ENCODE data around the gene EPHA2.
"Not testable (repeated sequence)": the region's sequence is repeated elsewhere in the genome, so short reads cannot be mapped to it uniquely, and the experiment has no call there.

Gene EPHA2

DNA sequence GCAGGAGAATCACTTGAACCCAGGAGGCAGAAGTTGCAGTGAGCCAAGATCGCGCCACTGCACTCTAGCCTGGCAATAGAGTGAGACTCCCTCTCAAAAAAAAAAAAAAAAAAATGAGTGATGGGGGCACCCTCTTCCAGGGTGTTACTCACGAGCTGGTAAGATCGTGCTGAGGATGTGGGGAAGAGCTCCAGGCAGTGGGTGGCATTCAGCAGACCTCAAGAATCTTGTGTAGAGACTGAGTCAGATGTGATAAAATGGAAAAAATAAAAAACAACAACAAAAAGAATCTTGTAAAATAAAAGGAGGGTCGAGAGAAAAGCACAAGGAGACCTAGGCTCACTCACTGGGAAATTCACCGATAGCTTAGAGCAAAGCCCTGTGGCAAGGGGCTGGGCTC, 38.5 kb downstream of the EPHA2 start:
- no peak for DNase-seq

DNA sequence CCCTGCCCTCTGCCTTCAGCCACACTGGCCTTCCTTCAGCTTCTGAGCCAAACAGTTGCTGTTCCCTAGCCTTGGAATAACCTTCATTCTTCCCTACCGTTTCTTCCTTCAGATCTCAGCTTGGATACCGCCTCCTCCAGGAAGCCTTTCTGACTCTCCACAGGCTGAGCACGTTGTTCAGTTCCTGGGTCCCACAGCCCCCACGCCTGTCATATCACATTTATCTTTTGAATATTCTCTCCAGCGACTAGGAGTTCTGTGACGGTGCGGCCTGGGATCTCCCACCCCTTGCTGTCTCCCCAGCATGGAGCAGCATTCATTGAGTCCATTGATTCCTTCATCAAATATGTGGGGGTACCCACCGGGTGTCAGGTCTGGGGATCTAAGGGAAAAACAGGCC, 39.2 kb downstream of the EPHA2 start:
- no peak for DNase-seq

DNA sequence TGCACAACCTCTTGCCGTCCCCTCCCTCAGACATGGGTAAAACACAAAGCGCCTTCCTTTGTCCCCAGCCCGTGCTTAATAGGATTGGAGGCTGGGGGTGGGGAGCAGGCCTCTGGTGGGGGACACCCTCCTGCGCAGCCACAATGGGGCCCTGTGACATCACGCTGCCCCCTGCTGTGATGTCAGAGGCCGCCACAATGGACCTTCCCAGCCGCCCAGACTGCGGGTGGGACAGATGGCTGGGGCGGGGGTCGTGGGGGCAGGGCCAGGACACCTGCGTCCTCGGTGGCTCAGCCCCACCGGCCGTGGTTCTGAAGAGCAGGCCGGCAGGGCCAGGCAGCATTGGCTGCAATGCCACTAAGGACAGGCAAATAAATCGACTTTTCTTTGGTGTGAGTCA, 39.9 kb downstream of the EPHA2 start:
- DNase-seq: no peak

DNA sequence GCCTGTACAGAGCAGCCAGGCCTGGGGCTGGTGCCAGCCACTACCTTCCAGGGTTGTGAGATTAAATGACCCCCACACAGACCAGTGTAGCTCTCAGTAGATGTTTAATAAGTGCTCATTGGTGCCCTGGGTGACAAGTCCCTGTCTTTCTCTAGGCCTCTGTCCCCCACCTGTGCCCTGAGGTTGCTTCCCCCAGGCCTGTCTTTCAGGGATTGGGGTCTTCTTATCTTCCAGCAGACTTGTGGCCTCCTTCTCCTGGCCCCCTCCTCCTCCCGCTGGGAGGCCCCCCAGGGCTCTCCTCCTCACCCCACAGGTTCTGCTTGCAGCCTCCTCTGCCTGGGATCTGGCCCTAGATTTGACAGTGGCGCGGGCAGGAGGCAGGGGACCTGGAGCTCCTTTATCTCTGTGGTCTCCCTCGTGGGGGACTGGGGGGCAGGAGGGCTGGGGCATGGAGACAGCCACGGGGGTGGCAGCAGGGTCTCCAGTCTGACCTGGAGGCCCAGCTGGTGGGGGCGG, 40.3 kb downstream of the EPHA2 start:
- no peak for DNase-seq

DNA sequence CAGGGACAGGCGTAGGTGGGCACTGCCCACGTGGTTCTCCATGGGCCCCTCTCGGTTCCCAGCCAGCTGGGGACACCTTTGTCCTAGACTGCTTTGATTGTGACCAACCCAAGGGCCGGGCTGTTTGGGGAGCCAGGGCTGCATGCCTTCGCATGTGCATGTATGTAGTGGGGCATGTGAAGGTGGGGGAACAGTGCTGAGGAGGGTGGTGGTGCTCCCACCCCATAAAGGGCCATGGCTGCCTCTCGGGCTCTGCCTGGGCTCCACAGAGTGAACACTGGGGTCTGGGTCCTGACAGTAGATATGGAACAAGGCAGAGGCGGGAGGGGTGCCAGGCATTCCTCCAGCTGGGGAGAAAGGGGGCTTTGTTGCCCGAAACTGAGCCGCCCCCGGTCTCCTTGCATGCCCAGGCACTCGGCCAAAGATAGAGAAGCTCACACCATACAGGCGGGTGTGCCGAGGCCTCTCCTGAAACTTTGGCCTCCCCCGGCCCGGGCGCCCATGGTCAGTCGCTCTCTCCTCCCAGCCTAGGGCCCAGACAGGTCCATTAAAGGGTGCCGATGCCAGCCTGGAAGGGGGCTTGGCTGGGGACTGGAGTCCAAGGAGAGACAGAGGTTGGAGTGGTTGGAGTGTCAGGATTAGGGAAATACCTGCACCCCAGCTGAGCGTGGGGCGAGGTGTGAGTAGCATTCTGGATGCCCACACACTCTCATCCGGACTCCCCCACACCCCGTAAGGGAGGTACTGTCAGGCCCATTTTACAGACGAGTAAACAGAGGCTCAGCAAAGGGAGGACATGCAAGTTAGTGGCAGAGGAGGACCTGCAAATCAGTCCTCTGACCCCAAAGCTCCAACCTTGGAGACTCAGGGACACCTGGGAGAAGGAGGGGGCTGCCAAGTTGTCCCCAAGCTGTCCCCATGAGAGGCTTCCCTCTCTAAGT, 41.1 kb downstream of the EPHA2 start:
- no peak for DNase-seq

DNA sequence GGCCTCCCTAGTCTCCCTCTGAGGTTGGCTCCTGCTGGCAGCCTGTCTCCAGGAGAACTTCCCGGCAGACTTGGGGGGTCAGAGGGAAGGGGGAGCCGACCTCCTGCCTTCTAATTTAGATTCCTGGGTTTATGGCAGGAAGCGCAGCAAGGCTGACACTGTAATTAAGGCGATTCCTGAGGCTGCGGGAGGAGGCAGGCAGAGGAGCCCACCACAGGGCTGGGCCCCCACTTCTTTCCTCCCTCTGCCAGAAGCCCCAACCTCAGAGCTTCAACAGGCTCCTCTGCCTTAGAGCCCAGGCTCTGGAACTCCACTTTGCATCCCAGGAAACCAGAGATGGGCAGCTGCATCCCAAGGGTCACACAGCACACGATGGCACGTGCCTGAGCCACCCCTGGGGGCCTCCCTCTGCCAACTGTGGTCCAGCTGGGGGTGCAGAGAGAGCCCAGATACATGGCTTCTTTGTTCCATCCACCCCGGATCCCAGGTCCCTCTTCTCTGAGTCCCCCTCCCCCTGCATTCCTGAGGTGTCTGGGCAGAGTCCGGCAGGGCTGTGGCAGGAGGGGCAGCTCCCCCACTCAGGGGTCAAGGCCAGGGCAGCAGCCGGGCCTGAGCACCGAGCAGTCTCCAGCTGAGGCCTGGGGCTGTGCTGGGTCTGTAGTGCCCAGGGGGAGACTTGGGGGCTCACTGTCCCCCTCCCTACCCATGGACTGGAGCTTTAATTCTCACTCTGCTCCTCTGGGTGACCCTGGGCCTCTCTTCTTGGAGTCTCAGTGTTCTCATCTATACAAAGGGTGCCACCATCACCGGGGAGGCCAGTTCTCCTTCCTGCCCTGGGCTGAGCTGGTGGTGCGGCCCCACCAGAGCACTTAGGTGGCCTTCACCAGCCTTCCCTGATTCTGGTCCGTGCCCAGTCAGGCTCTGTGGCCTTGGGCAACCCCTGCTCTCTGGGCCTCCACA, 43.0 kb downstream of the EPHA2 start:
- no peak for DNase-seq

DNA sequence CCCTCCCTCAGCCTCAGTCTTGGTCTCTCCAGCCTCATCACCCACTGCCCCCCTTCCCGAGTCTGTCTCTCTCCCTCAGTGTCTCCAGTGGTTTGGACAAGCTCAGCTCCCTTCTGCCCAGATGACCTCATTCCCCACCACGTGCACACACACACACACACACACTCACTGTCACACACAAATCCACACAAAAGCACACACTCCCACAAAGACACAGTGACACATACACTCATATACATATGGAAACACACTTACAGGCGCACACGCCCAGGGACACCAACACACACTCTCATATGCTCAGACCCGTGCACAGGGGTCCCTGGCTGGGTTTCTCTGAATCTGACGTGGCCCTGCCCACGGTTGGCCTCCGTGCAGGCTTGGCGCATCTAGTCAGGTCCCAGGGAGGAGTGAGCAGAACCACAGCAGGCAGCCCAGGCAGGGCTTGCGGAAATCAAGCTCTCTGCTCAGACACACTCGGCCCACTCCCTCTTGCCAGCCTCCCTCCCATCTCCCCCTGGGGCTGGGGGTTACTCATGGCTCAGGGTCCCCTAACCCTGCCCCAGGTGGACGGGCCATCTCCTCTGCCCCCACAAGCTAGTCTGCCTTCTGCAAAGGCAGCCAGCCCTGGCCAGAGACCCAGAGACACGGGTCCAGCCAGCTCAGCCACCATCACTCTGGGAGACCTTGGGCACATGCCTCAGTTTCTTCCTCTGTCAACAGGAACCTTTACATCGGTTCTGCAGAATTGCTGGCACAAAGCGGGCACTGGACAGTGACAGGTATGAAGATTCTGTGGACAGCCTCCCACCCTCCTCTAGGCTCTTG, 43.9 kb downstream of the EPHA2 start:
- no peak for DNase-seq

DNA sequence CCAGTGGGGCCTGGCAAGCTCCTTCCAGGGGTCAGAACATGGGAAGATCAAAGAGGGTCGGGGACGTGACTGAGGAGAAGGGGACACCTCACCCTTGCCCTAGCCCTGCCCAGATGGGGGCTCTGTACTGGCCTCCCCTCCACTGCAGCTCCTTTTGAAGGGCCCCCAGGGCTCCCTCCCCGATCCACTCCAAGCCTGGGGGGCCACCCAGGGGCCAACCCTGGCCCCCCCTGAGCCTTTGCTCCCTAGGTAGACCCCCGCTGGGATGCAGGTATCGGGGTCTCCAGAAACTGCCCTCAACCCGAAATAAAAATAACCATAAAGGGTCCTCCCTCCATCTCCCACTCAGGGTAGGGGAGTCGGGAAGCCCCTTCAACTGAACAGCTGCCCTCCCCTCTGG, 45.0 kb downstream of the EPHA2 start:
- no peak for DNase-seq

DNA sequence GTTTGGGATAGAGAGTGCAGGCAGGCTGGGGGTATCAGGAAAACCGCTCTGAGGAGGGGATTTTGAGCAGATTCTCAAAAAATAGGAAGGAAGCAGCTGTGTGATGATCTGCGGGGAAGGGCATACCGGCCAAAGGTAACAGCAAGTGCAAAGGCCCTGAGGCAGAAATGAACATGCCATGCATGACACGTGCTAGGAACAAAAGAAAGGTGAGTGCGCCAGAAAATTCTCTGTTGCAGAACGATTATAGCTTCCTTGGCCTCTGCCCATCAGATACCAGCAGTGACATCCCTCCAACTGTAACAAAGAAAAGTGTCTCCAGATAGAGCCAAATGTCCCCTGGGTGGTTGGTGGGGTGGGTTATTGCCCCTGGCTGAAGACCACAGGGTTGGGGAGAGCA, 45.4 kb downstream of the EPHA2 start:
- DNase-seq: no peak

DNA sequence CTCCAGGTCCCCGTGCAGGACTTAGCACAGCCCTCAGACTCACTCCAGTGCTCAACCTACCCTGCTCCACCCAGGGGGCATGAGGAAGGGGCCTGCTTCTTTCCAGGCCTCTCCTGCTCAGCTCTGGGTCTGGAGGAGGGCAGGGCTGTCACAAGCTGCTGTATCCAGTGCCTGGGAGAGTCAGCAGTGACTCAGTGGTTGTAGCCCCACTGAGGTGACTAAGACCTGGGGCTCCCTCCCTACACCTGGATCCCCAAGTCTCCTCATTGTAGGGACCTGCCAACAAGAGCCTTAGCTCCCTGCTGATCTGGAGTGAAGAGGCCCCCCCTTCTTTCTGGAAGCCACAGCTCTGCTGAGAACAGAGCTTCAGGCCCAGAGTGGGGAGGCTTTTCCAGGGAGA, 46.3 kb downstream of the EPHA2 start:
- DNase-seq: no peak

DNA sequence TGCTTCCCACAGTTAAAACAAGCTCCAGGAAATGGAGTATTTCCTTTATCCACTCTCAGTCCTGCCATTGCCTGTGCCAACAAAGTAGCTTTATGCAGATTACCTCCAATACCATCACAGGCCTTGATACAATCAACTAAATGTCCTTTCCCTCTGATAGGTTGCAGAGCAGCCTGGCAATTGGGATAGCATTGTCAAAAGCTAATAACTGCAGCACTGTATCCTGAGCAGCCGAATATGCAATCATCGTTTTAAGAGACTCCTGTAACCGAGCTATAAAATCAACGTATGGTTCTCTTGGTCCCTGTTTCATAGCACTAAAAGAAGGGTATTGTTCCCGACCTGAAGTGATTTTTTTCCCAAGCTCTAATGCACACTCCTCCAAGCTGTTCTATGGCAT, 48.8 kb downstream of the EPHA2 start:
- not testable (repeated sequence) for DNase-seq

DNA sequence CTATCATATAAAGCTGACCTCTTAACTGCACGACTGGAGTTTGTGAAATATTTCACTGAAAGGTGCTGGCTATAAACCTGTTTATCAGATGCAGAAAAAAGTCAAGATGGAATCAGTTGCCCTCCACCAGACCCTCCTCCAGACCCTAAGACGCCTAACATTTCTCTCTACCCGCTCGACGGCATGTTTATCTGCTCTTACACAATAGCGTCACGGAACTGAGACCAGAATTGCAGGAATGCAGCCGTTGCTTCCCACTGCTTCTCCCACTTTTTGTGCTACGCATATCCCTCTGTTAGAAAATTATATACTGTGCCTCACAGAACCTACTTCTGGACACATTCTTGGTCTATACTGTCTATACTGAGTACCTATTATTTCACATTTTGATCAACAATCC, 54.2 kb downstream of the EPHA2 start:
- DNase-seq: no peak

DNA sequence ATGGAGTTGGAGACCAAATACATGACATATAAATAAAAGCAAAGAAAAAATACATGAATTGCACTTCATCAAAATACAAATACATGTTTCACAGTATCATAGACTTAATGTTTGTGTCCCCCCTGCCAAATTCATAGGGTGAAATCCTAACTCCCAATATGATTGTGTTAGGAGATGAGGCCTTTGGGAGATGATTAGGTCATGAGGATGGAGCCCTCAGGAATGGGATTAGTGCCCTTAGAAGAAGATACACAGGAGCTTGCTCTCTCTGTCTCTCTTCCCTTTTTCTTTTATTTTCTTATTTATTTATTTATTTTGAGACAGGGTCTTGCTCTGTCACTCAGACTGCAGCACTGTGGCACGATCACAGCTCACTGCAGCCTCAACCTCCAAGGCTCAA, 56.5 kb downstream of the EPHA2 start:
- no peak for DNase-seq

DNA sequence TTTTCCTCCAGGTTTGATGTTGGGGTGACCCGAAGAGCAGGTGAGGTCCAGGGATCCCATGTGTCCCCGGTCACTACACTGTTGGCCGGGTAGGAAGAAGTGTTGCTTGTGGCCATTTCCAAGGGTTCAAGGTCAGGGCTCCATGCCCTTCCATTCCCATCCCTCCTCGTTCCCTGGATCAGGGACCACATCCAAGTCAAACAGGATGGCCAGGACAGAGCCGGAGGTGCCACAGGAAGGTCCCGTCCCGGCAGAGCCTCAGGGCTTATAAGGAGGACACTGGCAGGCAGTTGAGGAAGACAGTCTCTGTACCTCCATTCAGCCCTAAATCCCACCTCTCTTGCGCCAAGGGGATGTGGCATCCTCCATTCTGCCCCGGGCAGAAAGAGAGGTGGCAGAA, 60.4 kb downstream of the EPHA2 start:
- no peak for DNase-seq

DNA sequence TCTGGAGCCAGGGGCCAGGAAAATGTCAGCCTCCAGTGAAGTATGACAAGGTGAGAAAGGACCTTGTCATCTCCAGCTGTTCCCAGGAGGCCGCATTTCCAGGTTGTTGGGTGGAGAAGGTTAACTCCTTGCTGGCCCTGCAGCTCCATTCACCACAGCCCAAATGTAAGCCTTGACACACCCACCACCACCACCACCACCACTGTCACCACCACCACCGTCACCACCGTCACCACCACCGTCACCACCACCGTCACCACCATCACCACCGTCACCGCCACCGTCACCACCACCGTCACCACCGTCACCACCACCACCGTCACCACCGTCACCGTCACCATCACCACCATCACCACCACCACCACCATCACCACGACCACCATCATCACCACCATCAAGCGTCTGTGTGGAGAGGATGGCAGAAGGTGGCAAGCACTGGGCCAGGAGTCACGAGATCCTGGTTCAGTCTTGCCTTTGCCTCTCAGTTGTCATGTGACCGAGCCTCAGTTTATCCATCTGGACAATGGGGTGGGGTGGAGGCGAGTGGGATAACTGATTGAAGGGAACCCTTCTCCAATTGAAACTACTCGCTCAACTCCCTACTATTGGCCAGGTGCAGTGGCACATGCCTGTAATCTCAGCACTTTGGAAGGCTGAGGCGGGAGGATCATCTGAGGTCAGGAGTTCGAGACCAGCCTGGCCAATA, 61.3 kb downstream of the EPHA2 start:
- DNase-seq: no peak

DNA sequence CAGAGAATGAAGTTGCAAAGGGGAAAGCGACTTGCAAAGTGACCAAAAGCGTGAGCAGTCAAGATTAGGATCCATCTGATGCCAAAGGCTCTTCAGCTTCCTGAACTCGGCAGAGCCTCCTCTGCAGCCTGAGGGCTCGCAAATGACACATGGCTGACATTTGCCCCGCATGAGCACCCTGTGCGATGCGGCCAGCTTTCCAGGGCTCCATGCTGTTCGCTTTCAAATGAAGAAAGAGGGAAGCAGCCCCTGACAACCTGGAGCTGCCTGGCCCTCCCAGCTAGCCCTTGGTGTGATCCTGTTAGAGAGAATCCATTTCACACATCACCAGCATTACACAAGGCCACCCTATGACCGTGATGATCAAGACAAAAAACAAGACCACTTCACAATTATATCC, 62.3 kb downstream of the EPHA2 start:
- no peak for DNase-seq

DNA sequence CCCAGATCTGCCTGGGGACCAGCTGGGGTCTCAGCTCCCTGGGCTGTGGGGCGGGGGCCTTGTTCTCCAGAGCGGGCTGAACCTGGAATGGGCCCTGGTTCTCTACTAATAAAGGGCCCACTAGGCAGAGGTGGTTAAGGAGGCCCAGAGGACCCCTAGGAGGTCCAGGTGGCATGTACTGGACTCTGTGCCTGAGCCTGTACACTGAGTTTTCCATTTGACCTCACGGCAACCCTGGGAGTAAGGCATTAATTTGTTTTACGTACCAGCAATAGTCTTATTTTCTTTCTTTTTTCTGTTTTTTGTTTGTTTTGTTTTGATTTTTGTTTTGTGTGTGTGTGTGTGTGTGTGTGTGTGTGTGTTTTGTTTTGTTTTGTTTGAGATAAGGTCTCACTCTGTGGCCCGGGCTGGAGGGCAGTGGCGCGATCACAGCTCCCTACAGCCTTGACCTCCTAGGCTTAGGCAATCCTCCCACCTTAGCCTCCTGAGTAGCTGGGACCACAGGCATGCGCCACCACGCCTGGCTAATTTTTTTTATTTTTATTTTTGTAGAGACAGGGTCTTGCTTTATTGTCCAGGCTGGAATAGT, 62.9 kb downstream of the EPHA2 start:
- no peak for DNase-seq

DNA sequence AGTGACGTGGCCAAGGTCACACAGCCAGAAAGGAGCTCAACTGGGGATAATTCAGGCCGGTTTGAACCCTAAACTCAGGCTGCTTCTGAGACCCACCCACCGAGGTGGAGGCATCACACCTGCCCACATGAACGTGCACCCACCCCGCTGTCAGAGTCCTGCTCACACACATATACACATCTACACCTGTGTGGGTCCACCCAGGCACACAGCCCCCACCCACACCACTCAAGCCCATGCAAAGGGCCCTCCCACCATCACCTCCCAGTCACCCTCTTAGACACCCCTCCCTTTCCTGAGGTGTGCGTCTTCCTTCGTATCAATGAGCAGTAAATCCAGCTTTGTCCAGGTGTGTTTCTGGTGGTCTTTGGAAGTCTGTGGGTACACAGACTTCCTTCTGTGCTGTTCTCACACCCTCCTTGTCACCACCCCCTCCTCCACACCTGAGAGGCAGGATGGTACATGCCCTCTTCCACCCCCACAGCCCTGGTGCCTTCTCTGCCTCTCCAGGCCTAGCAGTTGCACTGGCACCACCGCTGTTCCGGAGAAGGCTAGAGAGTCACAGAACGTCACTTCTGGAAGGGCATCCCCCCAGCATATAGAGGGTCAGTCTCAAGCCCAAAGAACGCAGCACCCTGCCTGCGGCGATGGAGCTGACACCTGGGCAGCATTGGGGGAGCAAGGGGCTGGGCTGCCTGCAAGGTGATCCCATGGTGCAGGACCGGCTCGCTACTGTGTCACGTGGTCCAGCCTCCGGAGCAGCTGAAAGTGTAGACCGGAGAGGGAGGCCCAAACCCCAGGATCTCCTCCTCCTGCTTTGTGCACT, 63.6 kb downstream of the EPHA2 start:
- DNase-seq: no peak

DNA sequence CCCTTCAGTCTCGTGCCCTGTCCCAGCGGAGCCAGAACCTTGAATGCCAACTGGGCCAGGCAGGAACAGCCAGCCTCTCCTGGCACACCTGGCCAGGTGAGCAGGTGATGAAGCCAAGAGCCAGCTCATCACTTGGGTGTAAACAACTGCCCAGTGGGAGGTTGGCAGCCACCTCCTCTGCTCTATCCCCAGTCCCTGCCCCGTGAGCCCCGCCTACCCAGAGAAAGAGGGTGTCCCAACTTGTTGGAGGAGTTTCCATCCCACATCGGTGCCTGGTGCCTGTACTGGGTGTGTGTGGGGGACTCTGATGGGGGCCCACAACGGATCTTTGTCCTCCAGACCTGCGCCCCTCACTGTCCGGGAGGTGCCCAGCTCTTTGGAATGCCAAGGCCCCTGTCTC, 64.6 kb downstream of the EPHA2 start:
- no peak for DNase-seq

DNA sequence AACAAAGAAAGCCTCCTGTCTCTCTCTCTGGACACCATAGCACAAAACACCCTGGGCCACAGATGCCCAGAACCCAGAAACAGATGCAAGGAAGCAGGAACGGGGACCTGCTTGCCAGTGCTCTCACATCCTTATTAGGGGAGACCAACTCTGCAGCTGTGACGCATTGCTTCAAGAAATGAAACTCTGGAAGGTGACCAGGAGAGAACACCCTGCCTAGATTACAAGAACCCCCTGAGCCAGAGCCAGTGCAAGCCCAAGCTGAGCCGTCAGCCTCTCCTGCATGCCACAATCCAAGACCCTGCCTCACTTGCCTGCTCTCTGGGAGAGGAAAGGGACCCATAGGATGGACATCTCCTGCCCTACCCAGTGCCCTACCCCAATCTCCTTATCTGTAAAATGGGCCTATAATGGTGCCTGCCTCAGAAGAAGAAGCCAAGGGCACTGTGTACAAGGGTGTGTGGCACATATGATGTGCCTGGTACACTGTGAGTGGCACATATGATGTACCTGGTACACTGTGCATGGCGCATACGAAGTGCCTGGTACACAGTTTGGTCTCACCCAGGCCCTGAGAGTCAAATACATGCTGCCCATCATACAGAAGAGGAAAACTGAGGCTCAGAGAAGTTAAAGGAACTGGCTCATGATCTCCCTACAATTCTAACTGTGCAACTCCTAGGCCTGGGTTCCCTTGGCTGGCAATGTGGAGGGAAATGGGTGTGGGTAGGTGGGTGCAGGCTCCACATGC, 65.6 kb downstream of the EPHA2 start:
- no peak for DNase-seq
